H1 (cell line): ENCODE measurements around the gene ISY1. TPM values are rescaled to one million over a fixed set of nuclear protein-coding genes. Genes with fewer than 3 reads are reported as not detected.

Source experiments
- CTCF ChIA-PET: fragments of 300-600 bp; sonication (Branson Sonifier 250); formaldehyde crosslinking; loops from one replicate; lab custom pipeline; 2021; ENCODE audit not compliant: partially characterized antibody; lab: Charles Lee
- POLR2A ChIA-PET: fragments of 300-600 bp; sonication (Branson Sonifier 250); formaldehyde crosslinking; loops from one replicate; lab custom pipeline; 2021; ENCODE audit warnings: inconsistent platforms; ENCODE audit not compliant: partially characterized antibody; lab: Charles Lee
- DNase-seq, 2 experiments: peaks; one replicate each; pipeline versions ENCODE4 v3.0.0 to v3.0.0-alpha.2; 2010 to 2022; ENCODE audit warnings: low spot score in 2 of 2, low read depth in 1 of 2, mixed read lengths in 1 of 2
- FAIRE-seq: peaks from 2 replicates; lab custom pipeline; 2011; peaks lifted over from hg19 to GRCh38; lab: Jason Lieb, UNC
- H2AFZ ChIP-seq: 2 replicates; pipeline ENCODE4 v1.8.1; 2012; ENCODE audit warnings: low read length, inconsistent platforms
- H2AK5ac ChIP-seq: 2 replicates; pipeline ENCODE4 v1.6.1; 2013; ENCODE audit warnings: low read depth, low read length
- H2BK120ac ChIP-seq: replicated peaks from 2 replicates; pipeline ENCODE3; 2013; ENCODE audit warnings: low read depth, low read length, inconsistent platforms
- H2BK12ac ChIP-seq: 2 replicates; pipeline ENCODE4 v1.6.1; 2013; ENCODE audit warnings: low read depth, low read length
- H2BK15ac ChIP-seq: 2 replicates; pipeline ENCODE4 v1.6.1; 2013; ENCODE audit warnings: low read length
- H2BK20ac ChIP-seq: 2 replicates; pipeline ENCODE4 v1.6.1; 2013; ENCODE audit warnings: low read length
- H2BK5ac ChIP-seq: 2 replicates; pipeline ENCODE4 v1.6.1; 2013; ENCODE audit warnings: low read depth, low read length
- H3K14ac ChIP-seq: 2 replicates; pipeline ENCODE4 v1.6.1; 2013; ENCODE audit warnings: inconsistent platforms; ENCODE audit not compliant: insufficient read length
- H3K18ac ChIP-seq: 2 replicates; pipeline ENCODE4 v1.6.1; 2013; ENCODE audit warnings: low read length; ENCODE audit errors: extremely low read depth
- H3K23ac ChIP-seq: 2 replicates; pipeline ENCODE4 v1.6.1; 2013; ENCODE audit warnings: inconsistent platforms; ENCODE audit not compliant: insufficient read length
- H3K23me2 ChIP-seq: 2 replicates; pipeline ENCODE4 v1.6.1; 2013; ENCODE audit warnings: low read depth, low read length
- H3K27ac ChIP-seq: 2 replicates; pipeline ENCODE4 v1.6.1; 2011; ENCODE audit warnings: low read depth, low read length, inconsistent platforms
- H3K27me3 ChIP-seq, 4 experiments: replicated peaks in 1 of 4; 1 replicate in 1 of 4; 2 replicates in 3 of 4; pipeline versions ENCODE4 v1.6.1 to v1.8.1; 2011 to 2013; ENCODE audit warnings: low read length in 3 of 4, mild to moderate bottlenecking in 3 of 4, inconsistent platforms in 2 of 4, mixed read lengths in 2 of 4, moderate library complexity in 1 of 4; ENCODE audit not compliant: control insufficient read depth in 3 of 4, insufficient read depth in 3 of 4; ENCODE audit errors: extremely low read depth in 1 of 4
- H3K36me3 ChIP-seq, 4 experiments: 2 replicates each; pipeline versions ENCODE4 v1.6.1 to v1.8.1; 2011 to 2013; ENCODE audit warnings: mild to moderate bottlenecking in 4 of 4, low read length in 3 of 4, moderate library complexity in 2 of 4, control low read depth in 1 of 4, inconsistent platforms in 1 of 4; ENCODE audit not compliant: insufficient read depth in 4 of 4, control insufficient read depth in 2 of 4
- H3K4ac ChIP-seq: replicated peaks from 2 replicates; pipeline ENCODE3; 2013; ENCODE audit warnings: low read length, low read depth, mixed read lengths, inconsistent platforms; ENCODE audit not compliant: insufficient read length
- H3K4me1 ChIP-seq, 4 experiments: replicated peaks in 1 of 4; 1 replicate in 1 of 4; 2 replicates in 3 of 4; pipeline versions ENCODE4 v1.6.1 to v1.8.1; 2011 to 2013; ENCODE audit warnings: low read length in 3 of 4, inconsistent platforms in 2 of 4, mixed read lengths in 1 of 4; ENCODE audit not compliant: insufficient read depth in 4 of 4, control insufficient read depth in 3 of 4
- H3K4me2 ChIP-seq, 2 experiments: 2 replicates each; pipeline versions ENCODE4 v1.6.1 to v1.8.1; 2011 to 2013; ENCODE audit warnings: low read depth in 2 of 2, low read length in 2 of 2, control low read depth in 1 of 2, inconsistent platforms in 1 of 2, mild to moderate bottlenecking in 1 of 2; ENCODE audit not compliant: insufficient read depth in 1 of 2
- H3K4me3 ChIP-seq, 4 experiments: fragments of 200-600, 300-600 bp in 1 of 4; sonication (generic), shearing (Covaris generic), sonication (Bioruptor Twin) in 1 of 4; 2 replicates each; pipeline versions ENCODE4 v1.5.1 to v1.8.1; 2011 to 2016; ENCODE audit warnings: low read length in 4 of 4, low read depth in 3 of 4, control low read depth in 2 of 4, inconsistent platforms in 2 of 4, mild to moderate bottlenecking in 2 of 4, mixed read lengths in 1 of 4, moderate library complexity in 1 of 4; ENCODE audit not compliant: insufficient read depth in 2 of 4; ENCODE audit errors: extremely low read depth in 1 of 4
- H3K56ac ChIP-seq: replicated peaks from 2 replicates; pipeline ENCODE3; 2013; ENCODE audit warnings: low read depth, mild to moderate bottlenecking, mixed read lengths, low read length, inconsistent platforms; ENCODE audit not compliant: insufficient read length
- H3K79me1 ChIP-seq: 2 replicates; pipeline ENCODE4 v1.6.1; 2013; ENCODE audit warnings: low read depth, low read length, control low read depth
- H3K79me2 ChIP-seq, 2 experiments: 2 replicates each; pipeline versions ENCODE4 v1.6.1 to v1.8.1; 2012 to 2013; ENCODE audit warnings: low read length in 2 of 2, mild to moderate bottlenecking in 2 of 2, inconsistent platforms in 1 of 2; ENCODE audit not compliant: insufficient read depth in 2 of 2, control insufficient read depth in 1 of 2
- H3K9ac ChIP-seq, 4 experiments: replicated peaks in 1 of 4; 1 replicate in 1 of 4; 2 replicates in 3 of 4; pipeline versions ENCODE4 v1.6.1 to v1.8.1; 2011 to 2013; ENCODE audit warnings: low read depth in 3 of 4, low read length in 3 of 4, control low read depth in 2 of 4, mild to moderate bottlenecking in 2 of 4, moderate library complexity in 2 of 4, inconsistent platforms in 1 of 4; ENCODE audit errors: extremely low read depth in 1 of 4
- H3K9me3 ChIP-seq, 2 experiments: 2 replicates each; pipeline versions ENCODE4 v1.6.1 to v1.8.1; 2012 to 2013; ENCODE audit warnings: mild to moderate bottlenecking in 2 of 2, moderate library complexity in 2 of 2, control low read depth in 1 of 2, inconsistent platforms in 1 of 2, low read depth in 1 of 2, low read length in 1 of 2, mixed read lengths in 1 of 2; ENCODE audit not compliant: insufficient read depth in 2 of 2
- H4K20me1 ChIP-seq, 2 experiments: replicated peaks in 1 of 2; 2 replicates each; pipeline versions ENCODE3 to v1.8.1; 2011 to 2013; ENCODE audit warnings: inconsistent platforms in 2 of 2, low read length in 2 of 2, mild to moderate bottlenecking in 1 of 2; ENCODE audit not compliant: insufficient read depth in 2 of 2, control insufficient read depth in 1 of 2
- H4K5ac ChIP-seq: 2 replicates; pipeline ENCODE4 v1.6.1; 2013; ENCODE audit warnings: low read length, low read depth, mixed read lengths, inconsistent platforms; ENCODE audit not compliant: insufficient read length
- H4K8ac ChIP-seq: 2 replicates; pipeline ENCODE4 v1.8.0; 2013; ENCODE audit warnings: mild to moderate bottlenecking, moderate library complexity, low read length, inconsistent platforms; ENCODE audit not compliant: insufficient read depth; ENCODE audit errors: extremely low read depth
- H4K91ac ChIP-seq: replicated peaks from 2 replicates; pipeline ENCODE3; 2013; ENCODE audit warnings: low read length, mixed read lengths, inconsistent platforms; ENCODE audit not compliant: insufficient read length
- YY1 ChIP-seq: IDR thresholded peaks from 2 replicates; pipeline ENCODE4 v1.6.1; 2011; ENCODE audit warnings: low read depth, mild to moderate bottlenecking, low read length
- WGBS, 2 experiments: shearing (Covaris generic) in 1 of 2; methylation state at CpG; one replicate each; pipeline versions ENCODE4 v1.1.6 to v1.1.7; 2013 to 2015; ENCODE audit warnings: low lambda C conversion rate in 2 of 2, mixed read lengths in 2 of 2, inconsistent platforms in 1 of 2, low coverage in 1 of 2, missing lambda C conversion rate in 1 of 2; ENCODE audit not compliant: insufficient replicate concordance in 2 of 2, insufficient coverage in 1 of 2, insufficient read length in 1 of 2; ENCODE audit errors: extremely low coverage in 1 of 2, missing lambda C conversion rate in 1 of 2; 5-methylcytosine and 5-hydroxymethylcytosine counted together
- polyA plus RNA-seq, 7 experiments: library from polyadenylated mRNA; depleted of rRNA in 3 of 7; stranded (reverse) in 5 of 7; unstranded in 2 of 7; fragments of >200 nt in 5 of 7; fragments of 200-250 nt in 2 of 7; gene quantifications; 1 replicate in 5 of 7; 2 replicates in 1 of 7; 4 replicates in 1 of 7; pipeline versions ENCODE4 v1.2.1 to v1.2.3, GENCODE V29; 2011 to 2013; ENCODE audit warnings: missing spikeins in 2 of 7, mixed read lengths in 2 of 7
- total RNA-seq: library from RNA; stranded (reverse); fragmentation: NEBNext Ultra II Directional; extraction: Animal tissue kit (Norgen Biotek cat#: 25700); gene quantifications from 2 replicates; pipeline ENCODE4 v1.2.1, GENCODE V29; 2021

ISY1 gene
- total and polyA plus RNA-seq, 2 of the 8 experiments (the other 6 are each of a cell fraction or from before 2014, with no cell fraction given), result 16.6 to 38.7 TPM

GRCh38 chr3:129085818-129086217 is 75.0 kb downstream of the ISY1 start:
- Histone ChIP-seq H3K4me1 (no peaks in the 10 kb centered on the region), H2BK15ac (no peak overlapping the region), H4K91ac (no peak overlapping the region), H3K14ac (no peak overlapping the region), H2BK20ac (no peak overlapping the region), H3K79me2 (no peaks in the 10 kb centered on the region), H3K79me1 (no peaks in the 10 kb centered on the region), H3K4me3 (no peak overlapping the region), H2BK12ac (no peak overlapping the region), H4K5ac (no peak overlapping the region), H3K9me3 (no peaks in the 10 kb centered on the region), H2BK120ac (no peak overlapping the region), H2AFZ (no peak overlapping the region), H3K18ac (no peak overlapping the region), H3K23ac (no peak overlapping the region), H3K27ac (no peak overlapping the region), H3K4me2 (no peak overlapping the region), H2AK5ac (no peak overlapping the region), H3K36me3 (no peaks in the 10 kb centered on the region), H4K20me1 (no peaks in the 10 kb centered on the region), H4K8ac (no peak overlapping the region), H3K56ac (no peak overlapping the region), H3K23me2 (no peaks in the 10 kb centered on the region), H3K27me3 (0 out of 7 replicates have a peak, but pooled peaks cover 0 to 3% (median 0%) of the 10 kb centered on the region in 4 experiments), H3K4ac (no peak overlapping the region), H2BK5ac (no peak overlapping the region), H3K9ac (no peak overlapping the region)
- DNase-seq (no peak), FAIRE-seq (no peak)
- TF ChIP-seq YY1, result no peak
- 94% methylated on average over 2 of the region's 4 CpGs; no CpG with 5 or more reads in 1 of the 2 experiments for WGBS, 2 experiments
- POLR2A ChIA-PET, result interaction anchor here (0.9 to 1.6 kb wide), 4 partner anchors 16 to 36 kb away, joined by 3 to 6 read pairs (median 4); partner anchors contain the start of gene RAB43
- CTCF ChIA-PET, result interaction anchor here (0.7 to 4.0 kb wide), 8 partner anchors 16 to 115 kb away, joined by 3 to 38 read pairs (median 6); no protein-coding TSS in a partner anchor
